Activated CD4-positive, alpha-beta T cell treated with anti-CD3 and anti-CD28 coated beads, Interleukin-2, amount 10 ng/mL, durations not matched to agents 7 days and 5 days (primary cell): ENCODE measurements around the gene PTGES3L. TPM values are rescaled to one million over a fixed set of nuclear protein-coding genes. Genes with fewer than 3 reads are reported as not detected.
A peak's percentile ranks its signal among the peaks of the same experiment; 100 is the strongest.

Experiments used
- CTCF ChIA-PET: fragments of 350-600 bp; sonication (Branson Sonifier 250); formaldehyde crosslinking; loops from one replicate; lab custom pipeline; 2021; ENCODE audit warnings: antibody characterized with exemption; lab: Charles Lee
- POLR2A ChIA-PET: fragments of 350-600 bp; sonication (Branson Sonifier 250); formaldehyde crosslinking; loops from one replicate; lab custom pipeline; 2021; ENCODE audit warnings: antibody characterized with exemption; lab: Charles Lee
- DNase-seq: peaks from one replicate; pipeline ENCODE4 v3.0.0-alpha.2; 2020
- H3K27ac Mint-ChIP-seq: one replicate; pipeline ENCODE4 v1.8.0; 2021; ENCODE audit warnings: mild to moderate bottlenecking, moderate library complexity, mixed read lengths
- H3K27me3 Mint-ChIP-seq: one replicate; pipeline ENCODE4 v1.8.0; 2021; ENCODE audit warnings: mixed read lengths
- H3K36me3 Mint-ChIP-seq: one replicate; pipeline ENCODE4 v1.8.0; 2021; ENCODE audit warnings: low read depth, mixed read lengths
- H3K4me1 Mint-ChIP-seq: one replicate; pipeline ENCODE4 v1.8.0; 2021; ENCODE audit warnings: mixed read lengths
- H3K4me3 Mint-ChIP-seq: one replicate; pipeline ENCODE4 v1.8.0; 2021; ENCODE audit warnings: mild to moderate bottlenecking, moderate library complexity, mixed read lengths
- H3K9me3 Mint-ChIP-seq: one replicate; pipeline ENCODE4 v1.8.0; 2021; ENCODE audit warnings: mixed read lengths
- total RNA-seq, 2 experiments: library from RNA; stranded (reverse); gene quantifications; one replicate each; pipeline ENCODE4 v1.2.3, GENCODE V29; 2021

The PTGES3L gene
- total RNA-seq, 2 experiments from 2014 or later: 0.12 to 0.22 TPM

- Mint-ChIP-seq H3K4me3 (peak overlapping the region; percentile 66), H3K27me3 (peaks cover 10% of the 10 kb centered on the region), H3K36me3 (peaks cover 3% of the 10 kb centered on the region), H3K9me3 (no peaks in the 10 kb centered on the region), H3K27ac (no peak overlapping the region), H3K4me1 (peaks cover 40% of the 10 kb centered on the region)
- ChIA-PET CTCF (interaction anchor here (1.5 kb wide), 1 partner anchor 11 kb away, joined by 5 read pairs; no protein-coding TSS in a partner anchor), POLR2A (no interaction called here)
- no peak for DNase-seq
Observed at GRCh38 chr17:43020030-43020621, 40.2 kb upstream of the PTGES3L start.

GRCh38 chr17:43019418-43019817 lies 39.5 kb upstream of the PTGES3L start:
- ChIA-PET CTCF (no interaction called here), POLR2A (no interaction called here)
- Mint-ChIP-seq H3K36me3 (peaks cover 2% of the 10 kb centered on the region), H3K4me3 (no peak overlapping the region), H3K4me1 (peaks cover 40% of the 10 kb centered on the region), H3K27ac (peak overlapping the region; percentile 15), H3K9me3 (no peaks in the 10 kb centered on the region), H3K27me3 (peaks cover 6% of the 10 kb centered on the region)
- DNase-seq: no peak

GRCh38 chr17:43018932-43019331 lies 39.1 kb upstream of the PTGES3L start:
- H3K4me1 Mint-ChIP-seq: peaks cover 38% of the 10 kb centered on the region
- peaks cover 4% of the 10 kb centered on the region for H3K27me3 Mint-ChIP-seq
- no peaks in the 10 kb centered on the region for H3K36me3 Mint-ChIP-seq
- H3K4me3 Mint-ChIP-seq: no peak overlapping the region
- POLR2A ChIA-PET: no interaction called here
- CTCF ChIA-PET: no interaction called here
- H3K27ac Mint-ChIP-seq: no peak overlapping the region
- DNase-seq: no peak
- H3K9me3 Mint-ChIP-seq: no peaks in the 10 kb centered on the region

- Mint-ChIP-seq H3K27ac (peak overlapping the region; percentile 20), H3K4me1 (peaks cover 38% of the 10 kb centered on the region), H3K27me3 (peaks cover 4% of the 10 kb centered on the region), H3K36me3 (peaks cover 6% of the 10 kb centered on the region), H3K9me3 (no peaks in the 10 kb centered on the region), H3K4me3 (no peak overlapping the region)
- POLR2A ChIA-PET: no interaction called here
- CTCF ChIA-PET: interaction anchor here (0.6 to 1.7 kb wide), 3 partner anchors 11 to 487 kb away, joined by 3 to 9 read pairs (median 3); partner anchors contain the start of gene IFI35
- peak; percentile 68 for DNase-seq
Observed at GRCh38 chr17:43018008-43018853, 38.4 kb upstream of the PTGES3L start.

GRCh38 chr17:43016216-43016615 lies 36.3 kb upstream of the PTGES3L start:
- Mint-ChIP-seq H3K9me3 (no peaks in the 10 kb centered on the region), H3K4me3 (no peak overlapping the region), H3K4me1 (peaks cover 37% of the 10 kb centered on the region), H3K27ac (no peak overlapping the region), H3K27me3 (peaks cover 3% of the 10 kb centered on the region), H3K36me3 (peaks cover 16% of the 10 kb centered on the region)
- ChIA-PET CTCF (no interaction called here), POLR2A (no interaction called here)
- no peak for DNase-seq

- Mint-ChIP-seq H3K27ac (no peak overlapping the region), H3K27me3 (no peaks in the 10 kb centered on the region), H3K4me3 (no peak overlapping the region), H3K4me1 (peaks cover 38% of the 10 kb centered on the region), H3K9me3 (no peaks in the 10 kb centered on the region), H3K36me3 (peaks cover 21% of the 10 kb centered on the region)
- CTCF ChIA-PET: interaction anchor here (1.2 kb wide), 1 partner anchor 18 kb away, joined by 4 read pairs; the partner anchor contains the start of gene RPL27
- POLR2A ChIA-PET: no interaction called here
- DNase-seq: no peak
Observed at GRCh38 chr17:43015579-43015978, 35.7 kb upstream of the PTGES3L start.

GRCh38 chr17:43014649-43015542 lies 35.0 kb upstream of the PTGES3L start:
- POLR2A ChIA-PET: no interaction called here
- Mint-ChIP-seq H3K4me3 (no peak overlapping the region), H3K27ac (no peak overlapping the region)

GRCh38 chr17:43014020-43014648 lies 34.3 kb upstream of the PTGES3L start:
- H3K36me3 Mint-ChIP-seq: peaks cover 28% of the 10 kb centered on the region
- CTCF ChIA-PET: interaction anchor here (1.0 to 1.9 kb wide), 4 partner anchors 8 to 16 kb away, joined by 3 to 6 read pairs (median 4); partner anchors contain the start of genes IFI35, RPL27 and VAT1
- H3K9me3 Mint-ChIP-seq: no peaks in the 10 kb centered on the region
- H3K4me3 Mint-ChIP-seq: no peak overlapping the region
- POLR2A ChIA-PET: no interaction called here
- DNase-seq: no peak
- H3K27me3 Mint-ChIP-seq: no peaks in the 10 kb centered on the region
- peaks cover 36% of the 10 kb centered on the region for H3K4me1 Mint-ChIP-seq
- H3K27ac Mint-ChIP-seq: no peak overlapping the region

More at GRCh38 chr17:43014649-43015542, 35.0 kb upstream of the PTGES3L start:
- Mint-ChIP-seq H3K9me3 (no peaks in the 10 kb centered on the region), H3K4me1 (peaks cover 42% of the 10 kb centered on the region), H3K36me3 (peaks cover 28% of the 10 kb centered on the region), H3K27me3 (no peaks in the 10 kb centered on the region)
- CTCF ChIA-PET: interaction anchor here (1.1 to 1.2 kb wide), 2 partner anchors 9 to 17 kb away, joined by 4 to 6 read pairs; partner anchors contain the start of genes IFI35 and RPL27
- DNase-seq: no peak

- H3K36me3 Mint-ChIP-seq: peaks cover 30% of the 10 kb centered on the region
- no peaks in the 10 kb centered on the region for H3K27me3 Mint-ChIP-seq
- no peak overlapping the region for H3K4me3 Mint-ChIP-seq
- H3K27ac Mint-ChIP-seq: no peak overlapping the region
- ChIA-PET POLR2A (interaction anchor here (0.6 kb wide), 1 partner anchor 9 kb away, joined by 6 read pairs; the partner anchor contains the start of gene VAT1), CTCF (interaction anchor here (1.0 to 1.9 kb wide), 4 partner anchors 9 to 92 kb away, joined by 3 to 5 read pairs (median 4); partner anchors contain the start of gene VAT1)
- H3K4me1 Mint-ChIP-seq: peaks cover 34% of the 10 kb centered on the region
- no peaks in the 10 kb centered on the region for H3K9me3 Mint-ChIP-seq
- DNase-seq: no peak
Observed at GRCh38 chr17:43013296-43013695, 33.4 kb upstream of the PTGES3L start.

- H3K27me3 Mint-ChIP-seq: no peaks in the 10 kb centered on the region
- no peak overlapping the region for H3K4me3 Mint-ChIP-seq
- CTCF ChIA-PET: interaction anchor here (1.1 to 1.9 kb wide), 7 partner anchors 10 to 93 kb away, joined by 3 to 9 read pairs (median 4); partner anchors contain the start of gene RPL27
- DNase-seq: no peak
- no peak overlapping the region for H3K27ac Mint-ChIP-seq
- H3K36me3 Mint-ChIP-seq: peaks cover 30% of the 10 kb centered on the region
- POLR2A ChIA-PET: no interaction called here
- H3K9me3 Mint-ChIP-seq: no peaks in the 10 kb centered on the region
- peaks cover 28% of the 10 kb centered on the region for H3K4me1 Mint-ChIP-seq
Observed at GRCh38 chr17:43011728-43012472, 32.0 kb upstream of the PTGES3L start.

- H3K4me1 Mint-ChIP-seq: peaks cover 32% of the 10 kb centered on the region
- CTCF ChIA-PET: interaction anchor here (0.6 to 1.9 kb wide), 4 partner anchors 10 to 114 kb away, joined by 3 to 9 read pairs (median 4); partner anchors contain the start of genes BRCA1 and RPL27
- H3K27me3 Mint-ChIP-seq: no peaks in the 10 kb centered on the region
- peaks cover 32% of the 10 kb centered on the region for H3K36me3 Mint-ChIP-seq
- no peak overlapping the region for H3K4me3 Mint-ChIP-seq
- no peak overlapping the region for H3K27ac Mint-ChIP-seq
- H3K9me3 Mint-ChIP-seq: no peaks in the 10 kb centered on the region
- no peak for DNase-seq
- POLR2A ChIA-PET: no interaction called here
Observed at GRCh38 chr17:43010667-43011308, 30.9 kb upstream of the PTGES3L start.
